ENCODE measurements around the gene ZNF530.

- TF ChIP-seq EZH2 (IDR thresholded peaks at IDR 0.05; ENCODE audit: insufficient read depth, poor library complexity, severe bottlenecking) (no peak), EZH2phosphoT487 (IDR thresholded peaks at IDR 0.05; ENCODE audit: insufficient read depth, low read depth) (no peak)
These were observed 29.0 kb upstream of the ZNF530 start for GRCh38 chr19:57570707-57571106.
